ENCODE results near the gene GGCX.
A peak's percentile ranks its signal among the peaks of the same experiment; 100 is the strongest.
"Not testable (repeated sequence)": the region's sequence is repeated elsewhere in the genome, so short reads cannot be mapped to it uniquely, and the experiment has no call there.

Gene GGCX

GRCh38 chr2:85561280-85562212 is at the start of gene GGCX:
Gene GGCX (minus strand): TSS chr2:85561493. CDS start chr2:85561428, 65 bp downstream.
- peak; percentile 90 for DNase-seq

DNA sequence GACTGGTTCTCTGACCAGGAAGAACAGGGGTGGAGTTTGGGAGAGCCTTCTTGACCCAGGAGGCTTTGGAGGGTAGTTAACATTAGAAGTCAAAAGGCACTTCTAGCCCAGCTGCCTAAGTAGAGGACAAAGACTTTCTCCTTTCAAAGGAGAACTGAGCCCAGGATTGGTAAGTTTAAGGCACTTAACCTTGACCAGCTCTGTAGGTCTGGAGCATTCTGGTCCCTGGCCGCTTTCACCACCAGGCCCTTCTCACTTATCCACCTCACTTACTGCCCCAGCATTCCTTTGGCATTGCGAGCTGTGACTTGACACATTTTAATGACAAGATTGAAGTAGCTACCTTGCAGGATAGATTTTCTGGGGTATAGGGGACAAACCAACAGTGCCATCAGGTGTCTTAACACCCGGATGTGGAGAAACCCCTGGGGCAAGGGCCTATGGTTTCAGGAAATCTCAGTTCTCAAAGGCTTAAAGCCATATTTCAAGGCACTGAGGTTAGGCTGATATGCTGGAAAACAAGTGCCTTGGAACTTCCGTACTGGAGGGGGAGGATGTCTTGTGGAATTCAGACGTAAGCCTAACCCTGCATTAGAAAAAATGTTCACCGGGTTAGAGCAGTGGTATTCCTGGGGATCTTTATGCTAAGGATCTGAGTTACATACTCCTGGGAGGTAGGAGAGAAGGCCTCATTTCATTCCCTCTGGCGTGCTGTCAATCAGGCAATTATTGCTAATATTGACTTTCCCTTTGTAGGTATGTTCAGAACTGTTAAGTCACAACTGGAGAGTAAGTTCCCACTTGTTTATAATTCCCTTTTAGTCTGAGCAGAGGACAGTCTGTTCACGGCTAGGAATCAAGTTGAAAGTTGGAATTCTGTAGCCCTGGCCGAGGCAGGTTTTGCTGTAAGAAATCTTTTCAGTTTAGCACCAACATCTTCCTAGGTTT is 46.2 kb upstream of the GGCX start:
- no peak for DNase-seq

DNA sequence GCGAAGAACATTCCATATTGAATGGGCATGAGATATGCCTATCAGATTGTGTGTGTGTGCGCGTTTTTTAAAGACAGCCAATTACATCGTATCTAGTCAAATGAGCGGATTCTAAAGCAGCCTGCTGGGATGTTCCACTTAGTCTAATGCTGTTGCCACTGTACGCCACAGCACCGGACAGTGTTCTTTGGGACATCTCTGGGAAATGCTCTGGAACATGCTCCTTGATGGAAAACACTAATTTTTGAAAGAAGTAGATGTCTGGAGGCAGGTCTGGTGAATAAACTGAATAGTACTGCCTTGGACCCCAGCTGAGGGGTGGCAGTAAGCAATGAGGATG is 44.8 kb upstream of the GGCX start:
- DNase-seq = no peak

GRCh38 chr2:85605406-85606115 is 44.3 kb upstream of the GGCX start:
- no peak for DNase-seq

- no peak for DNase-seq
Observed at GRCh38 chr2:85604568-85605339, 43.5 kb upstream of the GGCX start.

DNA sequence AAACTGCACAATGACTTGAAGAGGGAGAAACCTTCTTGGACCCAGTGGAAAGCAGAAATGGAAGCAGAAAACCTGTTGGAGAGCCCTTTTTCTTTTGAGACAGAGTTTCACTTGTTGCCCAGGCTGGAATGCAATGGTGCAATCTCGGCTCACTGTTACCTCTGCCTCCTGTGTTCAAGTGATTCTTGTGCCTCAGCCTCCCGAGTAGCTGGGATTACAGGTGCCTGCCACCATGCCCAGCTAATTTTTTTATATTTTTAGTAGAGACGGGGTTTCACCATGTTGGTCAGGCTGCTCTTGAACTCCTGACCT is 42.8 kb upstream of the GGCX start:
- DNase-seq = not testable (repeated sequence)

- DNase-seq = peak; percentile 69
Observed at GRCh38 chr2:85602476-85603234, 41.4 kb upstream of the GGCX start, which contains the start of gene TMEM150A. Gene TMEM150A (minus strand): TSS chr2:85602698. CDS start chr2:85601948, 750 bp downstream.

DNA sequence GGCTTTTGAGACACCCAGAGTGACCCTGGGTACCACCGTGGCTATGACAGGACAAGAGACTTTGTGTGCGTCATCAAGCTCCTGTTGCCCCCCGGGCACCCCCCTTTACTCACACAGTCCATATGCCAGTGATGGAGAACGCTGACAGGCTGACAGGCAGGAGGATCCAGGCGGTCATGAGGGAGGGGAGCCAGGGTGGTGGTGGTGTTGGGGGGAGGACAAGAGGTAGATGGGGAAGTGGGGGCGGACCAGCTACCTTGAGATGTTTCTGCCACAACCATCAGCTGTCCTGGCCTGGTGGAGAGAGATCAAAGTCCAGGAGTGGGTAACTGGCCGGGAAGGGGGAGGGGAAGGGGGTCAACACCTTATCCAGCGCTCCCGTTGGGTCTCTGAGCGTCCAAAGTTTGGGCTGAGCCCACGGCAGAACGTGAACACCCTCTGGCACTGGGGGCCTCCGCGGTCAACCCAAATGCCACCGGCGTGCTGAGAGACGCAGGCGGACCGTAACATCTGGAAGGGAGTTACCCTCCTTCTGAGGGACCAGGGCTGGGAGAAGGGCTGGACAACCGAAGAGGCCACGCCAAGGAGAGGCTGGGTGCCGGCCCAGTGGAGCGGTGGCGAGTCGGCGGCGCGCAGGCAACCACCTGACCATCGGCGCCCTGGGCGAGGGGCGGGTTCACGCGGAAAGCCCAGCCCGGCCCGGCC is 40.6 kb upstream of the GGCX start:
- DNase-seq = no peak

DNA sequence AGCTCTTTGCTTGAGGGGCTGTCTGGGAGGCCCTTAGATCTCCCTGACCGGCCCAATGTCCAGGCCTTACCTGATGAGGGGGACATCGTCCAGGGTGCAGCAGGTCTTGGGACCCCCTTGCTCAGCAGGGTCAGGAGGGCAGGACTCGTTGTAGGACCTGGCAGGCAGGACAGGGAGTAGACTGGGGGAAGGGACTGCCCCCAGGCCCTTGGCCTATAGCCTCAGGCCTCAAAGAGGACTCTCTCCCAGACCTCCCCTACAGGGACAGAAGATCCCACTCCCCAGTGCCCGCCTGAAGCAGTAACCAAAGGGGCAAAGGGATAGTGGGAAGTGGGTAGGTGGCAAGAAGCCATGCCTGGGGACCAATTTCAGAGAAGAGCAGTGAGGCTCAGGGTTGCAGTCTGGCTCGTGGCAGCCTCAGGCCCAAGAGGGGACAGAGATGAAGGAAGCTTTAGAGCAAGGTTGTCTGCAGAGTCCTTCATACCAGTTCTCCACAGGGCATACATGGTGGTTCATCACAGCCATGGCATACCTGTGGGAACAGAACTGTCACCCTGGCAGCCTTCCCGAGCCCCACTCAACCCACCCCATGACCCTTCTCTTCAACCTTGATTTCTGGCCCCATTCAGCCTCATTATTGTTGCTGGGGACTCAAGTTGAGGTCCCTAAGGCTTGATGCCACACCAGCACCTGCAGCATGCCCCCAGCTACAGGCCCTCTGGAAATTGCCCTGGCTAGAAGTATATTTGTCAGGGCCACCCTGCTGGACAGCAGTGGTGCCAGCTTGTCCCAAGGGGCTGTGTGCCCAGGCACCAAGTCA is 39.9 kb upstream of the GGCX start:
- no peak for DNase-seq

DNA sequence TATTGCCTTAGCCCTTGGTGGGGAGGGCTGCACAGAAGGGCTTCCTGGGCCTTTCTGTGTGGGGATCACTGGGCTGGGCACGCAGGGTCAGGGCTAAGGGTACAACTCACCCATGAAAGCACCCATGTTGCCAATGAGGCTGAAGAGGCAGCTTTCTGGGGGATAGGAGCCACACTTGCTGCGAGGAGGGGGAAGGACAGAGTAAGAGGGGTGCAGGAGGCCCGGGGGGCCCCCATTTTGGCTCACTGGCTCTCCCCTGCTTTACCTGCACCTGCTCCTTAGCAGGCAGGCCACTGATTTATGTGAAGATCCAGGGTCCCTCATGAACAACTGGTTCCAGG is 38.9 kb upstream of the GGCX start:
- no peak for DNase-seq

- no peak for DNase-seq
Observed at GRCh38 chr2:85599468-85600234, 38.4 kb upstream of the GGCX start.

DNA sequence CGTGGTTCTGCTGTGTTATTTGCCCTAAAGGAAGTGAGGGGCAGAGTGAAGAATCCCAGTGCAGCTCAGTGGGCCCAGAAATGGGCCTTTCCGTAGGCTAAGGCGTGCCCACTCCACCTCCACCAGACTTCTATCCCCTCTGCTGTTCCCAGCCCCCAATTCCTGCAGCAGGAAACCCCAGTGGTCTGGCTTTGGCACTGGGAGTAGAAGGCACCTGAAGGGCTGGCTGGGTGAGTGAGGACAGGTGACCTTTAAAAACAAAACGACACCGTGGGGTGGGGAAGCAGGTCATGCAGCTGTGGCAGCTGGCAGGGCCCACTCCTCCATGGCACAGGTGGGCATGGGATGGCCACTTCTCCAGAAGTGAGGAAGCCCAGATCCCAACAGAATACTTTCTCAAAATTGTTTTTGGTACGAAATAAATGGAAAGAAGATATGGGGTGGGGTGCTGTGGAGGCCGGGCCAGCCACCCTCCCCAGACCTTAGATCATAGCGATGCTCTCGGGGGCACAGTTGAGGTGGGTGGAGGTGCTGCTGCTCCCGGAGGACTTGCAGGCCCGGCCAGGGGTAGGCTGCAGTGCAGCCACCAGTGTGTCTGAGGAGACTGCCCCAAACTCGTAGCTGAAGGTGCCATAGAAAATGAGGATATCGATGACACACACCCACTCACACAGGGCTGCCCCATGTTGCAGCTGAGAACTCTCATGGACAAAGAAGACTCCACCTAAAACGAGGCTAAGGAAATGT is 37.5 kb upstream of the GGCX start:
- no peak for DNase-seq

- no peak for DNase-seq
Observed at GRCh38 chr2:85597241-85597640, 35.9 kb upstream of the GGCX start.

GRCh38 chr2:85596486-85597143 is 35.3 kb upstream of the GGCX start:
- DNase-seq = no peak

GRCh38 chr2:85596026-85596333 is 34.7 kb upstream of the GGCX start:
- no peak for DNase-seq

DNA sequence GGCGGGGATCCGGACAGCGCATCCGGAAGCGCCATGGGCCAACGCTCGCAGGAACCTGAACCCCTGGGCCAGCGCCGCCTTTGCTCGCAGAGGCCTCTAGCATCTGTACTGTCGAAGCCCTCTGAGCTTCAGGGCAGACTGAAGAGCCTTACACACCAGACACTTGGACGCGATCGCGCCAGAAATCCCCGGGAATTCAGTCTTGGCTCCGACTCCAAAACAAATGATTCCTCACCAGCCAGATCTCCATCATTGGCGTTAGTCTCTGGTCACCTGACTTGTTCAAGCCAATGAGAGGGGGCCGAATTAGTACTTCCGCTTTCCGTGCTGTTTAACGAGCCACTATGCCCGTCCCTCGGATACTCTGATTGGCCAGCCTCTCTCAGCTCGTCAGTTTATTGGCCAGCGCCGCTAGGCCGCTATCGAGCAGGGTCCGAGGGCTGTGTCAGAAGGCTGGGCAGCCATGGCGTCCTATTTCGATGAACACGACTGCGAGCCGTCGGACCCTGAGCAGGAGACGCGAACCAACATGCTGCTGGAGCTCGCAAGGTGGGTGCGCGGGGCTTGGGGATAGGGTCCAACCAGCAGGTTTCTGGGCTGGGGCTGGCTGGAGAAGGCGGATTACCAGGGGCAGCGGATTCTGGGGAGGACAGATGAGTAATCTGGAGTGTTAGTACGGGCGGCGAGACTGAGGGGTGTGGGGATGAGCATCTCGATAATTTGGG is 34.2 kb upstream of the GGCX start, which contains the start of gene RNF181:
RNF181 (plus strand) TSS at position 445 of the 725 bp plus-strand sequence; CDS start at position 464, 19 bp downstream.
- DNase-seq = peak; percentile 97

GRCh38 chr2:85594715-85595300 is 33.5 kb upstream of the GGCX start:
- DNase-seq = no peak
